ENCODE results near the gene ZFYVE9.
A peak's percentile ranks its signal among the peaks of the same experiment; 100 is the strongest.
"Not testable (repeated sequence)": the region's sequence is repeated elsewhere in the genome, so short reads cannot be mapped to it uniquely, and the experiment has no call there.

The ZFYVE9 gene

DNA sequence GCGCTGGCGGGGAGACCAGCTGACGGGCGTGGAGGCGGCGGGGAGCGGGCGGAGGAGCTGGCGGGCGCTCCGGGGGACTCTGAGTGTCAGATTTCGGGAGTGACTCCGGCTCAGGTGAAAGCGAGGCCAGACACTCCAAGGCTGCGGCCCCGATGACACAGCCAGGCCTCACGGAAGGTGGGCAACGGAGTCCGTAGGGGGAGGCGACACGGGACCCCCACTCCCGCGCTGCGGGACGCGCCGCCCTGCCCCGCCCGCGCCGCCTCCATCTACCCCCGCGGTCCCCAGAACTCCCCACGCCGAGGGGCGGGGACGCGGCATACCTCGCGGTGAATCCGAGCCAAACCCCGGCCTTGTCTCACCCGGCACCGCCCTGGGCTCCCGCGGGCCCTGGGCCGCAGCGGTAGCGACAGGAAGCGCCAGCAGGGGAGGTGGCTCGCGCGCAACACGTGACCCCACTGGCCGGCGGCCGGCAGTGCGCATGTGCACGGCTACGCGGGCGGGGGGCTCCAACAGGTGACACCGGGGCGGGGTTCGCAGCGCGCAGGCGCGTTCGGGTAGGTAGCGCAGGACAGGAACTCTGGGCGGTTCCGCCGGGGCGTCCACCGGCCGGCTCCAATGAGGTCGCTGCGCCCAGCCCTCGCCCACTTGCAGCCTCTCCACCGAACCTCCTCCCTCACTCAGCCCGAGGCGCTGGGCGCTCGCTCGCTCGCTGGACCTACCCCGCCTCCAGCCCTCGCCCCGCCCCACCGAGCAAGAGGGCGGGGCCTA, 224.0 kb downstream of the ZFYVE9 start, which contains the start of gene CC2D1B:
TSS of gene CC2D1B (minus strand) at position 460 of the 771 bp plus-strand sequence. CDS start 1,585 bp downstream, outside the sequence.
- Mint-ChIP-seq H3K4me1 (ENCODE audit: low read depth) (peaks cover 45% of the 10 kb centered on the region), H3K36me3 (ENCODE audit: low read depth) (peaks cover 22% of the 10 kb centered on the region), H3K9me3 (no peaks in the 10 kb centered on the region), H3K27ac (peak within 1 kb of the TSS; percentile 91), H3K27me3 (no peaks in the 10 kb centered on the region), H3K4me3 (peak within 1 kb of the TSS; percentile 92)

DNA sequence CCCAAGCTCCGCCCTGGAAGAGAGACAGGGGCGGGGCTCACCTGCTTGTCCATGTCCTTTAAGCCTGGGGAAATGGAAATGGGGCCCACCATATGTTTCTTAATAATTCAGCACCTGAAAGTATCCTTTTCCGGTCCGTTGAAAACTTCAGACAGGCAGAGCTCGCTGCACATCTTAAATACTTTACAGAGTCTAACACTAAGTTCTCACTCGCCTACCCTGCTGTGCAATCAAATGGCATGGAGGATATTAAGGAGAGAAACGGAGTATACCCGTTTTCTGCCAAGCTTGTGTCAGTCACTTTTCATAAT, 224.6 kb downstream of the ZFYVE9 start:
- H3K27me3 Mint-ChIP-seq = no peaks in the 10 kb centered on the region
- H3K27ac Mint-ChIP-seq = peak overlapping the region; percentile 31
- no peaks in the 10 kb centered on the region for H3K9me3 Mint-ChIP-seq
- H3K4me3 Mint-ChIP-seq = peak overlapping the region; percentile 92
- H3K36me3 Mint-ChIP-seq (ENCODE audit: low read depth) = peaks cover 22% of the 10 kb centered on the region
- H3K4me1 Mint-ChIP-seq (ENCODE audit: low read depth) = peaks cover 45% of the 10 kb centered on the region

DNA sequence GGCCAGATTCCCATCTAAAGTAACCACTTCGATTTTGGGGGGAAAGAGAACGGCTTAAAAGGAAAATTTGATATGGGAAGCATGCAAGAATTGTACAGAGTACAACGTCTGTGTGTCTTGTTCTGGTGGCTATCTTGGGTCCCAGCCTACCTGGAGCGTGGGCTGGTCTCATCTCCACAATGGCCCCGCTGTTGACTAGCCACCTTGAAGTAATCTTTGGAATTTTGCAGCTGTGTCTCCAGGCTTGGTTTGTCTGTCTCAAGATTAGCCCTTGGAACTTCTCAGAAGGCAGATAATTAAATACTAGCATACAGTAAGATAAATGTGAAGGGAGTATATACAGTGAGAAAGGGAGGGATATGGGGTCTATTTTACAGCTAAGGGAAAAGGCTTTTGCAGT, 225.4 kb downstream of the ZFYVE9 start:
- Mint-ChIP-seq H3K27me3 (no peaks in the 10 kb centered on the region), H3K36me3 (ENCODE audit: low read depth) (peaks cover 20% of the 10 kb centered on the region), H3K27ac (no peak overlapping the region), H3K4me1 (ENCODE audit: low read depth) (peaks cover 42% of the 10 kb centered on the region), H3K4me3 (peak overlapping the region; percentile 49), H3K9me3 (no peaks in the 10 kb centered on the region)

DNA sequence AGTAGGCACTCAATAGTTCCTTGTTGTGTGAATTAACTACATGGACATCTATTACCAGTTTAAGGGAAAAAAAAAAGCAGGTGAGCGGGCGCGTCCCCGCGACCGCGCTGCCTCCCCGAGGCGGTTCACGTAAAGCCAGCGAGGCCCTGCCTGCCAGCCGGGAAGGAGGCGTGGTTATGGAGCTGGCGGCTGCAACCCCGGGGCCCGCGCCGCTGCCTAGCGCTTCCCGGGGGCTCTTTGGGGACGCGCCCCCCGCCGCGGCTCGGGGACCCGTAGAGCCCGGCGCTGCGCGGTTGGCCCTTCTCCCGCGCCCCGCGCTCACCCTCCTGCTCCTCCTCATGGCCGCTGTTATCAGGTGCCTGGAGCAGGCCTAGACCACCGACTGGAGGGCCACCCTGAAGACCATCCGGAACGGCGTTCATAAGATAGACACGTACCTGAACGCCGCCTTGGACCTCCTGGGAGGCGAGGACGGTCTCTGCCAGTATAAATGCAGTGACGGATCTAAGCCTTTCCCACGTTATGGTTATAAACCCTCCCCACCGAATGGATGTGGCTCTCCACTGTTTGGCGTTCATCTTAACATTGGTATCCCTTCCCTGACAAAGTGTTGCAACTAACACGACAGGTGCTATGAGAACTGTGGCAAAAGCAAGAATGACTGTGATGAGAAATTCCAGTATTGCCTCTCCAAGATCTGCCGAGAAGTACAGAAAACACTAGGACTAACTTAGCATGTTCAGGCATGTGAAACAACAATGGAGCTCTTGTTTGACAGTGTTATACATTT, 226.7 kb downstream of the ZFYVE9 start:
- Mint-ChIP-seq H3K27ac (peak overlapping the region; percentile 0), H3K4me1 (ENCODE audit: low read depth) (peaks cover 37% of the 10 kb centered on the region), H3K4me3 (peak overlapping the region; percentile 39), H3K9me3 (no peaks in the 10 kb centered on the region), H3K36me3 (ENCODE audit: low read depth) (peaks cover 31% of the 10 kb centered on the region), H3K27me3 (no peaks in the 10 kb centered on the region)

DNA sequence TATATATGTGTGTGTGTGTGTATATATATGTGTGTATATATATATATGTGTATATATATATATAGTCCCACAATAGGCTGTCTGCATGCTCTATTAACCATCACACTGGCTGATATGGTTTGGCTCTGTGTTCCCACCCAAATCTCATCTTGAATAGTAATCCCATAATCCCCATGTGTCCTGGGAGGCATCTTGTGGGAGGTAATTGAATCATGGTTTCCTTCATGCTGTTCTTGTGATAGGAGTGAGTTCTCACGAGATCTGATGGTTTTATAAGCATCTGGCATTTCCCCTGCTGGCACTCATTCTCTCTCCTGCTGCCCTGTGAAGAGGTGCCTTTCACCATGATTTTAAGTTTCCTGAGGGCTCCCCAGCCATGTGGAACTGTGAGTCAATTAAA, 228.0 kb downstream of the ZFYVE9 start:
- not testable (repeated sequence) for H3K4me3 Mint-ChIP-seq, H3K27ac Mint-ChIP-seq, H3K27me3 Mint-ChIP-seq, H3K9me3 Mint-ChIP-seq
- H3K4me1 Mint-ChIP-seq (ENCODE audit: low read depth) = peaks cover 26% of the 10 kb centered on the region
- peaks cover 39% of the 10 kb centered on the region for H3K36me3 Mint-ChIP-seq (ENCODE audit: low read depth)

DNA sequence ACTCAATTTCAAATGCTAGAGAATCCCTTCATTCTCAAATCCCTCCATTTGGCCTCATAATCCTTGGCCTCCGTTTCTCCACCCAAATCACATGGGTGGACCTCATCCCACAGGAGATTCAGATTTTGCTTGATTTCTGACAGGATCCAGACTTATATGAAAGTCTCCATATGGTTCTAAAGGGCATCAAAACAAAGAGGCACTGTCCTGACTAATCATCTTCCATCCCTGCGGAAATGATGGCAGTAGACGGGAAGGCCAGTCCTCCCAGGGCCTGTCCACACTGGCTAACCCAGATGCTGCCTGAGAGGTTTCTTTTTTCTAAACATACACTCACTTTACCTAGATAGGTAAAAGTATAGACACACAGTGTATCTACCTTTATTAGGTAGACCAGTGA, 243.5 kb downstream of the ZFYVE9 start:
- Mint-ChIP-seq H3K27ac (no peak overlapping the region), H3K27me3 (no peaks in the 10 kb centered on the region), H3K9me3 (no peaks in the 10 kb centered on the region), H3K4me1 (ENCODE audit: low read depth) (no peaks in the 10 kb centered on the region), H3K4me3 (no peak overlapping the region), H3K36me3 (ENCODE audit: low read depth) (peaks cover 80% of the 10 kb centered on the region)

DNA sequence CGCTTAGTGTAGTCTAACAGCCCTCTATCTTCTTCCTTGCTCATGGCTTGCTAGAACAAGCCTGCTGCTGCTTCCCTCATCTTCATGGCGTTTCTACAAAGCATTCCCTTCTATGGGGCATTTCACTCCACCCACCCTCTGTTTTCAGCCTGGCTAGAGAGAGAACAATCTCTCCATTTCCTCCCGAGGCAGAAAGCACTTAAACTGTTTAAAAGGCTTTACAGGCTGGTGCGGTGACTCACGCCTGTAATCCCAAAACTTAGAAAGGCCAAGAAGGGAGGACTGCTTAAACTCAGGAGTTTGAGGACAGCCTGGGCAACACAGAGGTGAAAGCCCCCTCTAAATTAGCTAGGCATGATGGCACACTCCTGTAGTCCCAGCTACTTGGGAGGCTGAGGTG, 244.6 kb downstream of the ZFYVE9 start:
- no peak overlapping the region for H3K27ac Mint-ChIP-seq
- peaks cover 76% of the 10 kb centered on the region for H3K36me3 Mint-ChIP-seq (ENCODE audit: low read depth)
- no peak overlapping the region for H3K4me3 Mint-ChIP-seq
- no peaks in the 10 kb centered on the region for H3K9me3 Mint-ChIP-seq
- H3K27me3 Mint-ChIP-seq = no peaks in the 10 kb centered on the region
- no peaks in the 10 kb centered on the region for H3K4me1 Mint-ChIP-seq (ENCODE audit: low read depth)

DNA sequence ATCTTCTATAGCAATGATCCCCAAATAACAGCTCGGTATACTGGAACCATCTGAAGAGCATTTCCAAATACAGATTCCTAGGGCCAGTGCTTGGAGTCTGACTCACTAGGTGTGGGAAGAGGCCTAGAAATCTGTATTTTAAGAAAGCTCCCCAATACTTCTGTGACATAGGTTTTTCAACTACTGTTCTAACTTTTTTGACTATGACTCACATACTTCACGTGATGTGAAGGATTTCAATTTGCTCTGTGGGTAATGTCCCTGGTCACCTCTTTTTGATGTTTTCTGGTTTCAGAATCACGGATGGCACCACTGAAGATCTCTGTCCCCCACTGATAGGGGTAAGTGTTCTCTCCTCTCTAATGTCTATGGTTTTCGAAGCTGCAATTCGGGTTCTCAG, 251.3 kb downstream of the ZFYVE9 start:
- Mint-ChIP-seq H3K9me3 (no peaks in the 10 kb centered on the region), H3K27ac (no peak overlapping the region), H3K4me3 (no peak overlapping the region), H3K4me1 (ENCODE audit: low read depth) (no peaks in the 10 kb centered on the region), H3K27me3 (no peaks in the 10 kb centered on the region), H3K36me3 (ENCODE audit: low read depth) (peaks cover 80% of the 10 kb centered on the region)
